Ascending aorta (tissue), 2 donors: Measurements from ENCODE around the gene ZW10. TPM values are rescaled to one million over a fixed set of nuclear protein-coding genes. Genes with fewer than 3 reads are reported as not detected.

Experiments
- DNase-seq, 2 donors: peaks; one replicate each; pipeline ENCODE4 v3.0.0-alpha.2; 2019; ENCODE audit warnings: low spot score in 2 of 2
- H3K27ac ChIP-seq, 2 donors: fragments of 200-600 bp; sonication (generic); one replicate each; pipeline ENCODE4 v1.5.1; 2016 to 2017; ENCODE audit warnings: mild to moderate bottlenecking in 1 of 2
- H3K27me3 ChIP-seq: fragments of 200-600 bp; sonication (generic); one replicate; pipeline ENCODE4 v1.5.1; 2017
- H3K36me3 ChIP-seq, 2 donors: fragments of 200-600 bp; sonication (generic); one replicate each; pipeline ENCODE4 v1.5.1; 2016
- H3K4me1 ChIP-seq, 2 donors: fragments of 200-600 bp; sonication (generic); one replicate each; pipeline ENCODE4 v1.5.1; 2016 to 2017; ENCODE audit warnings: mild to moderate bottlenecking in 1 of 2
- H3K4me3 ChIP-seq, 2 donors: fragments of 200-600 bp; sonication (generic); one replicate each; pipeline ENCODE4 v1.5.1; 2016 to 2017; ENCODE audit warnings: mild to moderate bottlenecking in 1 of 2
- H3K9me3 ChIP-seq, 2 donors: fragments of 200-600 bp; sonication (generic); one replicate each; pipeline ENCODE4 v1.5.1; 2016
- intact Hi-C: fragments of 100-400 bp; cut with DNase I; formaldehyde crosslinking; loops from one replicate; pipeline ENCODE4 v1.15.1; 2023
- total RNA-seq: library from RNA; depleted of rRNA; stranded (reverse); fragments of >200 nt; gene quantifications from one replicate; pipeline ENCODE4 v1.1.0, GENCODE V29; 2016
- TF ChIP-seq, protein P1 (sequence below), 3 experiments: fragments of 200-600 bp in 2 of 3; fragments of 450-650 bp in 1 of 3; sonication (generic) in 2 of 3; IDR thresholded peaks; one replicate each; pipeline ENCODE4 v1.5.1; 2016 to 2019; ENCODE audit warnings: antibody characterized with exemption in 3 of 3, mild to moderate bottlenecking in 1 of 3, moderate library complexity in 1 of 3

ZW10 gene
- total RNA-seq, 1 donor from 2014 or later, result 12.3 TPM

DNA sequence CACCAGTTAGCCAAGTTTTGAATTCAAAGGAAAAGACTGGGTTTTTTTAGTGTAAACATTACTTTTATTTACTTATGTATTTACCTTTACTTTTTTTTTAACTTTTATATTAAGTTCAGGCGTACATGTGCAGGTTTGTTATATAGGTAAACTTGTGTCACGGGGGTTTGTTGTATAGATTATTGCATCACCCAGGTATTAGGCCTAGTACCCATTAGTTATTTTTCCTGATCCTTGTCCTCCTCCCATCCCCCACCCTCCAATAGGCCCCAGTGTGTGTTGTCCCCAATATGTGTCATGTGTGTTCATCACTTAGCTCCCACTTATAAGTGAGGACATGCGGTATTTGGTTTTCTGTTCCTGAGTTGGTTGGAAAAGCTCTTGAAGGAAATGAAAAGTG lies 20.6 kb downstream of the ZW10 start:
- peaks cover 25 to 46% of the 10 kb centered on the region in 2 donors for H3K36me3 ChIP-seq
- intact Hi-C loops, result no loop called here

DNA sequence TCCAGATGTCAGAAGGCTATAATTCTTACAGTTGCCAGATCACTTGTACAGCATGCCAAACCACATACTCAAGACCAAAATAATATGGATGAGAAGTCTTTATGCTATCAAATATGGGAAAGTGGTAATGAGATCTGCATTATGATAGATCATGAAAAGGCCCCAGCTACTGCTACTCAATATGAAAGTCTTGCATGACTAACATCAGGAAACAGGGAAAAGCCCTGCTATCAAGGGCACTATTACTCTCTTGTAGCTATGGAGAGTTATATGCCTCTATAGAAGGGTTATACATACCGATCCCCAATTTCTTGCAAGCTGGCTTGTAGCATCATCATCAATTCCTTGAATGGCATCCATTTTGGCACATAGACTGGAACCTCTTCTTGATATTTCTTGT lies 37.2 kb downstream of the ZW10 start:
- DNase-seq, result no peak
- Histone ChIP-seq H3K4me1 (no peaks in the 10 kb centered on the region), H3K36me3 (peaks cover 36 to 72% of the 10 kb centered on the region in 2 donors), H3K27ac (no peak overlapping the region), H3K27me3 (no peaks in the 10 kb centered on the region), H3K4me3 (no peak overlapping the region), H3K9me3 (no peaks in the 10 kb centered on the region)
- TF ChIP-seq, protein P1, sequence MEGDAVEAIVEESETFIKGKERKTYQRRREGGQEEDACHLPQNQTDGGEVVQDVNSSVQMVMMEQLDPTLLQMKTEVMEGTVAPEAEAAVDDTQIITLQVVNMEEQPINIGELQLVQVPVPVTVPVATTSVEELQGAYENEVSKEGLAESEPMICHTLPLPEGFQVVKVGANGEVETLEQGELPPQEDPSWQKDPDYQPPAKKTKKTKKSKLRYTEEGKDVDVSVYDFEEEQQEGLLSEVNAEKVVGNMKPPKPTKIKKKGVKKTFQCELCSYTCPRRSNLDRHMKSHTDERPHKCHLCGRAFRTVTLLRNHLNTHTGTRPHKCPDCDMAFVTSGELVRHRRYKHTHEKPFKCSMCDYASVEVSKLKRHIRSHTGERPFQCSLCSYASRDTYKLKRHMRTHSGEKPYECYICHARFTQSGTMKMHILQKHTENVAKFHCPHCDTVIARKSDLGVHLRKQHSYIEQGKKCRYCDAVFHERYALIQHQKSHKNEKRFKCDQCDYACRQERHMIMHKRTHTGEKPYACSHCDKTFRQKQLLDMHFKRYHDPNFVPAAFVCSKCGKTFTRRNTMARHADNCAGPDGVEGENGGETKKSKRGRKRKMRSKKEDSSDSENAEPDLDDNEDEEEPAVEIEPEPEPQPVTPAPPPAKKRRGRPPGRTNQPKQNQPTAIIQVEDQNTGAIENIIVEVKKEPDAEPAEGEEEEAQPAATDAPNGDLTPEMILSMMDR (IDR thresholded peaks at IDR 0.05), result no peak
- intact Hi-C loops, result no loop called here

More for the DNA sequence above, 20.6 kb downstream of the ZW10 start:
- no peaks in the 10 kb centered on the region for H3K9me3 ChIP-seq
- no peaks in the 10 kb centered on the region for H3K4me1 ChIP-seq
- no peak overlapping the region for H3K27ac ChIP-seq
- H3K27me3 ChIP-seq, result no peaks in the 10 kb centered on the region
- DNase-seq, result no peak
- no peak overlapping the region for H3K4me3 ChIP-seq
- TF ChIP-seq, protein P1 (IDR thresholded peaks at IDR 0.05), result no peak

DNA sequence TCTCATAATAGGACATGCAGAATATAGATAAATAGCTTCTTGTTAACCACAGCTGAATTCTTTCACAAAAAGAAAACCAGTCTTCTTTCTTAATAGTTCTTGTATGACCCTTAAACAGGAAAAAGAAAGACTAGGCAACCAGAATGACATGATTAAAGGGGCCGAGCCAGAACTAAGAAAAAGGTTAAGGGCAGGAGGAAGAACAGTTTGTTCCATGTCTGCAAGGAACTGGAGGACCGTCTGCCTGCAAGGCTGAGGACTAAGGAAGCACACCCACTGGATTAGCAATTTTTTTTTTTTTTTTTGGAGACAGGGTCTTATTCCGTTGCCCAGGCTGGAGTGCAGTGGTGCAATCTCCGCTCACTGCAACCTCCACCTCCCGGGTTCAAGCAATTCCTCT lies 41.4 kb downstream of the ZW10 start:
- no peak overlapping the region for H3K27ac ChIP-seq
- TF ChIP-seq, protein P1 (IDR thresholded peaks at IDR 0.05), result no peak
- intact Hi-C loops, result loop anchor here (5.0 kb wide), 1 partner anchor 360 kb away; no protein-coding TSS in a partner anchor

DNA sequence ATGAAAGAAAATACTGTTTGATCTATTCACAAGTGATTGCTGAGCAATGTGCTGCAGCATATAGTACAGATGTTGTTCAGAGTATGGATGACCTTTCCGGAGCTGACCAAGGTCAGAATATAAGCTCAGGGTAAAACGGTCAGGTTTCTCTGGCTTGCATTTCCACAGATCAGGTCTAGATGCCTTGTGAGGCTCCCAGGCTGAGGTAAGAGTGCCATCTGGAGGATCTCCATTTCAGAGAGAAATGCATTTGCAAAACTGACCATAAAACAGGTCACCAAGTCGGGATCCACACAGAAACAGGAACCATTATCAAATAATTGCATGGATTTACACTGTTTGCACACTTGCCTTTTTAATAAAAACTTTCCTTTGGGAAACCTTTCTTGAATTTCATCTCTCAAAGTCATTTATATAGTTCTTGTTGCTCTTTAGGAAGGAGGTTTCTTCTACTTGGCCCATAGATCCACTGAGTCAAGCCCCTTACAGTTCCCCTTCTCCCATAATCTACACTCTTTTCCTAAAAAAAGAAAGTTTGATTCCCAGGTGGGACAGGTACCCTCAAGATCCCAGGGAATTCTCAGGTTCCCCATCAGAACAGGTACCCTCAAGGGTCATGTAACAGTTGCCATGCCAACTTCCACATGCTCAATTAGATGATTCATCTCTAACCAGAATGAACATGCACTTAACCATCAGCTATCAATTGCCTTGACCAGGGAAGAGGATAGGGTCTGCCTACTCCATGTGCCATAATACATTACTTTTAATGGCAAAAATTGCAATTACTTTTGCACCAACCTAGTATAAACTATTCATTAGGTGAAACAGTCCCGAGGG lies 42.4 kb downstream of the ZW10 start:
- TF ChIP-seq, protein P1 (IDR thresholded peaks at IDR 0.05), result peak; percentile 30 to 75 (median 71)
- H3K36me3 ChIP-seq, result peaks cover 15 to 26% of the 10 kb centered on the region in 2 donors
- intact Hi-C loops, result loop anchor here (1.0 to 5.0 kb wide), 3 partner anchors 198 to 426 kb away; no protein-coding TSS in a partner anchor
- DNase-seq, result peak in 1 of 2 donors; percentile 69
- no peaks in the 10 kb centered on the region for H3K27me3 ChIP-seq
- no peaks in the 10 kb centered on the region for H3K4me1 ChIP-seq
- no peak overlapping the region for H3K4me3 ChIP-seq
- H3K9me3 ChIP-seq, result no peaks in the 10 kb centered on the region
- H3K27ac ChIP-seq, result no peak overlapping the region

More for the DNA sequence above, 41.4 kb downstream of the ZW10 start:
- no peak for DNase-seq
- Histone ChIP-seq H3K4me3 (no peak overlapping the region), H3K27me3 (no peaks in the 10 kb centered on the region), H3K36me3 (peaks cover 15 to 36% of the 10 kb centered on the region in 2 donors), H3K4me1 (no peaks in the 10 kb centered on the region), H3K9me3 (no peaks in the 10 kb centered on the region)

DNA sequence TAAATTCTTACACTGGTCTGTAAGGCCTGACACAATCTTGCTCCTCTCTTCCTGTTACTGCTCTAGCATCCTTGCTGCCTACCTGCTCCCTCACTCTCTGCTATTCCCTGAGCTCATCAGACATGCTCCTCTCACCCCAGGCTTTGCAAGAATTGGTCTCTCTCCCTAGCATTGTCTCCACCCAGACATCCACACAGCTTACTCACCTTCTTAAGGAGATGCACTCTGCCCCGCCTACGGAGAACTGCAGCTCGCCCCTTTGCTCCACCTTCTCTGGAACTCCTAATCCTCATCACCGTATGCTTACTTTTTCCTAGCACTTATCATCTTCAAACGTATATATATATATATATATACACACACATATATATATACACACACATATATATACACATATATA lies 44.0 kb downstream of the ZW10 start:
- H3K4me3 ChIP-seq, result no peak overlapping the region
- no peaks in the 10 kb centered on the region for H3K9me3 ChIP-seq
- no peaks in the 10 kb centered on the region for H3K27me3 ChIP-seq
- intact Hi-C loops, result loop anchor here (5.0 to 10.0 kb wide), 2 partner anchors 177 to 285 kb away; no protein-coding TSS in a partner anchor
- no peak for DNase-seq
- TF ChIP-seq, protein P1 (IDR thresholded peaks at IDR 0.05), result no peak
- H3K4me1 ChIP-seq, result no peaks in the 10 kb centered on the region
- no peak overlapping the region for H3K27ac ChIP-seq
- H3K36me3 ChIP-seq, result peaks cover 3 to 11% of the 10 kb centered on the region in 2 donors
